NB4 (cell line): Measurements from ENCODE around the gene SAAL1.

ENCODE experiments used
- DNase-seq: peaks from one replicate; pipeline ENCODE4 v3.0.0; 2010; ENCODE audit warnings: low read depth
- H3K4me3 ChIP-seq: one replicate; pipeline ENCODE4 v1.5.1; 2011; ENCODE audit warnings: mild to moderate bottlenecking, low read depth, low read length, moderate library complexity
- CTCF ChIP-seq: IDR thresholded peaks from one replicate; pipeline ENCODE4 v1.5.1; 2012; ENCODE audit warnings: low read depth, low read length
- MAX ChIP-seq: IDR thresholded peaks from 2 replicates; pipeline ENCODE4 v1.6.1; 2011; ENCODE audit warnings: low read depth, low read length
- MYC ChIP-seq: IDR thresholded peaks from 2 replicates; pipeline ENCODE4 v1.6.1; 2011; ENCODE audit warnings: low read depth, low read length
- POLR2A ChIP-seq: IDR thresholded peaks from 2 replicates; pipeline ENCODE4 v1.6.1; 2011; ENCODE audit warnings: mild to moderate bottlenecking; ENCODE audit not compliant: insufficient read length; ENCODE audit errors: extremely low read depth

The SAAL1 gene

GRCh38 chr11:18108254-18108653 lies 2.4 kb upstream of the SAAL1 start:
- no peak for DNase-seq
- TF ChIP-seq MAX (no peak), CTCF (no peak), MYC (no peak), POLR2A (no peak)
- H3K4me3 ChIP-seq: no peak overlapping the region

GRCh38 chr11:18106688-18107087 lies 806 bp upstream of the SAAL1 start:
- H3K4me3 ChIP-seq: no peak overlapping the region
- no peak for TF ChIP-seq MAX
- TF ChIP-seq POLR2A: no peak
- no peak for TF ChIP-seq CTCF
- TF ChIP-seq MYC: no peak
- DNase-seq: no peak

- no peak for TF ChIP-seq MAX
- no peak for TF ChIP-seq CTCF
- TF ChIP-seq POLR2A: no peak
- TF ChIP-seq MYC: no peak
- DNase-seq: no peak
- H3K4me3 ChIP-seq: peak overlapping the region; percentile 98
Observed at GRCh38 chr11:18105086-18105801, 638 bp downstream of the SAAL1 start.

GRCh38 chr11:18100926-18101656 lies 4.8 kb downstream of the SAAL1 start:
- H3K4me3 ChIP-seq: no peak overlapping the region
- DNase-seq: peak; percentile 21
- TF ChIP-seq POLR2A: no peak
- TF ChIP-seq MAX: no peak
- no peak for TF ChIP-seq CTCF
- TF ChIP-seq MYC: no peak

GRCh38 chr11:18093959-18094358 lies 11.9 kb downstream of the SAAL1 start:
- TF ChIP-seq POLR2A (no peak), MYC (no peak), MAX (no peak), CTCF (no peak)
- no peak overlapping the region for H3K4me3 ChIP-seq
- DNase-seq: no peak
